H1 (cell line): ENCODE results near the gene SLC7A14. TPM values are rescaled to one million over a fixed set of nuclear protein-coding genes. Genes with fewer than 3 reads are reported as not detected.

Experiments used
- CTCF ChIA-PET: fragments of 300-600 bp; sonication (Branson Sonifier 250); formaldehyde crosslinking; loops from one replicate; lab custom pipeline; 2021; ENCODE audit not compliant: partially characterized antibody; lab: Charles Lee
- POLR2A ChIA-PET: fragments of 300-600 bp; sonication (Branson Sonifier 250); formaldehyde crosslinking; loops from one replicate; lab custom pipeline; 2021; ENCODE audit warnings: inconsistent platforms; ENCODE audit not compliant: partially characterized antibody; lab: Charles Lee
- DNase-seq, 2 experiments: peaks; one replicate each; pipeline versions ENCODE4 v3.0.0 to v3.0.0-alpha.2; 2010 to 2022; ENCODE audit warnings: low spot score in 2 of 2, low read depth in 1 of 2, mixed read lengths in 1 of 2
- FAIRE-seq: peaks from 2 replicates; lab custom pipeline; 2011; peaks lifted over from hg19 to GRCh38; lab: Jason Lieb, UNC
- H2AFZ ChIP-seq: 2 replicates; pipeline ENCODE4 v1.8.1; 2012; ENCODE audit warnings: low read length, inconsistent platforms
- H2AK5ac ChIP-seq: 2 replicates; pipeline ENCODE4 v1.6.1; 2013; ENCODE audit warnings: low read depth, low read length
- H2BK120ac ChIP-seq: replicated peaks from 2 replicates; pipeline ENCODE3; 2013; ENCODE audit warnings: low read depth, low read length, inconsistent platforms
- H2BK12ac ChIP-seq: 2 replicates; pipeline ENCODE4 v1.6.1; 2013; ENCODE audit warnings: low read depth, low read length
- H2BK15ac ChIP-seq: 2 replicates; pipeline ENCODE4 v1.6.1; 2013; ENCODE audit warnings: low read length
- H2BK20ac ChIP-seq: 2 replicates; pipeline ENCODE4 v1.6.1; 2013; ENCODE audit warnings: low read length
- H2BK5ac ChIP-seq: 2 replicates; pipeline ENCODE4 v1.6.1; 2013; ENCODE audit warnings: low read depth, low read length
- H3K14ac ChIP-seq: 2 replicates; pipeline ENCODE4 v1.6.1; 2013; ENCODE audit warnings: inconsistent platforms; ENCODE audit not compliant: insufficient read length
- H3K18ac ChIP-seq: 2 replicates; pipeline ENCODE4 v1.6.1; 2013; ENCODE audit warnings: low read length; ENCODE audit errors: extremely low read depth
- H3K23ac ChIP-seq: 2 replicates; pipeline ENCODE4 v1.6.1; 2013; ENCODE audit warnings: inconsistent platforms; ENCODE audit not compliant: insufficient read length
- H3K23me2 ChIP-seq: 2 replicates; pipeline ENCODE4 v1.6.1; 2013; ENCODE audit warnings: low read depth, low read length
- H3K27ac ChIP-seq: 2 replicates; pipeline ENCODE4 v1.6.1; 2011; ENCODE audit warnings: low read depth, low read length, inconsistent platforms
- H3K27me3 ChIP-seq, 4 experiments: replicated peaks in 1 of 4; 1 replicate in 1 of 4; 2 replicates in 3 of 4; pipeline versions ENCODE4 v1.6.1 to v1.8.1; 2011 to 2013; ENCODE audit warnings: low read length in 3 of 4, mild to moderate bottlenecking in 3 of 4, inconsistent platforms in 2 of 4, mixed read lengths in 2 of 4, moderate library complexity in 1 of 4; ENCODE audit not compliant: control insufficient read depth in 3 of 4, insufficient read depth in 3 of 4; ENCODE audit errors: extremely low read depth in 1 of 4
- H3K36me3 ChIP-seq, 4 experiments: 2 replicates each; pipeline versions ENCODE4 v1.6.1 to v1.8.1; 2011 to 2013; ENCODE audit warnings: mild to moderate bottlenecking in 4 of 4, low read length in 3 of 4, moderate library complexity in 2 of 4, control low read depth in 1 of 4, inconsistent platforms in 1 of 4; ENCODE audit not compliant: insufficient read depth in 4 of 4, control insufficient read depth in 2 of 4
- H3K4ac ChIP-seq: replicated peaks from 2 replicates; pipeline ENCODE3; 2013; ENCODE audit warnings: low read length, low read depth, mixed read lengths, inconsistent platforms; ENCODE audit not compliant: insufficient read length
- H3K4me1 ChIP-seq, 4 experiments: replicated peaks in 1 of 4; 1 replicate in 1 of 4; 2 replicates in 3 of 4; pipeline versions ENCODE4 v1.6.1 to v1.8.1; 2011 to 2013; ENCODE audit warnings: low read length in 3 of 4, inconsistent platforms in 2 of 4, mixed read lengths in 1 of 4; ENCODE audit not compliant: insufficient read depth in 4 of 4, control insufficient read depth in 3 of 4
- H3K4me2 ChIP-seq, 2 experiments: 2 replicates each; pipeline versions ENCODE4 v1.6.1 to v1.8.1; 2011 to 2013; ENCODE audit warnings: low read depth in 2 of 2, low read length in 2 of 2, control low read depth in 1 of 2, inconsistent platforms in 1 of 2, mild to moderate bottlenecking in 1 of 2; ENCODE audit not compliant: insufficient read depth in 1 of 2
- H3K4me3 ChIP-seq, 4 experiments: fragments of 200-600, 300-600 bp in 1 of 4; sonication (generic), shearing (Covaris generic), sonication (Bioruptor Twin) in 1 of 4; 2 replicates each; pipeline versions ENCODE4 v1.5.1 to v1.8.1; 2011 to 2016; ENCODE audit warnings: low read length in 4 of 4, low read depth in 3 of 4, control low read depth in 2 of 4, inconsistent platforms in 2 of 4, mild to moderate bottlenecking in 2 of 4, mixed read lengths in 1 of 4, moderate library complexity in 1 of 4; ENCODE audit not compliant: insufficient read depth in 2 of 4; ENCODE audit errors: extremely low read depth in 1 of 4
- H3K56ac ChIP-seq: replicated peaks from 2 replicates; pipeline ENCODE3; 2013; ENCODE audit warnings: low read depth, mild to moderate bottlenecking, mixed read lengths, low read length, inconsistent platforms; ENCODE audit not compliant: insufficient read length
- H3K79me1 ChIP-seq: 2 replicates; pipeline ENCODE4 v1.6.1; 2013; ENCODE audit warnings: low read depth, low read length, control low read depth
- H3K79me2 ChIP-seq, 2 experiments: 2 replicates each; pipeline versions ENCODE4 v1.6.1 to v1.8.1; 2012 to 2013; ENCODE audit warnings: low read length in 2 of 2, mild to moderate bottlenecking in 2 of 2, inconsistent platforms in 1 of 2; ENCODE audit not compliant: insufficient read depth in 2 of 2, control insufficient read depth in 1 of 2
- H3K9ac ChIP-seq, 4 experiments: replicated peaks in 1 of 4; 1 replicate in 1 of 4; 2 replicates in 3 of 4; pipeline versions ENCODE4 v1.6.1 to v1.8.1; 2011 to 2013; ENCODE audit warnings: low read depth in 3 of 4, low read length in 3 of 4, control low read depth in 2 of 4, mild to moderate bottlenecking in 2 of 4, moderate library complexity in 2 of 4, inconsistent platforms in 1 of 4; ENCODE audit errors: extremely low read depth in 1 of 4
- H3K9me3 ChIP-seq, 2 experiments: 2 replicates each; pipeline versions ENCODE4 v1.6.1 to v1.8.1; 2012 to 2013; ENCODE audit warnings: mild to moderate bottlenecking in 2 of 2, moderate library complexity in 2 of 2, control low read depth in 1 of 2, inconsistent platforms in 1 of 2, low read depth in 1 of 2, low read length in 1 of 2, mixed read lengths in 1 of 2; ENCODE audit not compliant: insufficient read depth in 2 of 2
- H4K20me1 ChIP-seq, 2 experiments: replicated peaks in 1 of 2; 2 replicates each; pipeline versions ENCODE3 to v1.8.1; 2011 to 2013; ENCODE audit warnings: inconsistent platforms in 2 of 2, low read length in 2 of 2, mild to moderate bottlenecking in 1 of 2; ENCODE audit not compliant: insufficient read depth in 2 of 2, control insufficient read depth in 1 of 2
- H4K5ac ChIP-seq: 2 replicates; pipeline ENCODE4 v1.6.1; 2013; ENCODE audit warnings: low read length, low read depth, mixed read lengths, inconsistent platforms; ENCODE audit not compliant: insufficient read length
- H4K8ac ChIP-seq: 2 replicates; pipeline ENCODE4 v1.8.0; 2013; ENCODE audit warnings: mild to moderate bottlenecking, moderate library complexity, low read length, inconsistent platforms; ENCODE audit not compliant: insufficient read depth; ENCODE audit errors: extremely low read depth
- H4K91ac ChIP-seq: replicated peaks from 2 replicates; pipeline ENCODE3; 2013; ENCODE audit warnings: low read length, mixed read lengths, inconsistent platforms; ENCODE audit not compliant: insufficient read length
- GABPA ChIP-seq: IDR thresholded peaks from 2 replicates; pipeline ENCODE4 v1.6.1; 2011; ENCODE audit warnings: mild to moderate bottlenecking, low read length, moderate library complexity, borderline replicate concordance; ENCODE audit not compliant: insufficient read depth
- JUND ChIP-seq: IDR thresholded peaks from 2 replicates; pipeline ENCODE4 v1.6.1; 2011; ENCODE audit warnings: mild to moderate bottlenecking, improper control_type of control experiment, low read length
- KDM1A ChIP-seq: fragments of 200-600, 300-600 bp; sonication (generic); IDR thresholded peaks from 2 replicates; pipeline ENCODE4 v1.7.1; 2016; ENCODE audit warnings: mild to moderate bottlenecking, low read length, borderline replicate concordance
- KDM4A ChIP-seq: IDR thresholded peaks from one replicate; pipeline ENCODE4 v1.7.1; 2012; ENCODE audit warnings: low read depth, mild to moderate bottlenecking, moderate library complexity, low read length, inconsistent platforms; ENCODE audit not compliant: severe bottlenecking
- PHF8 ChIP-seq: fragments of 200-600 bp; sonication (generic); conservative IDR thresholded peaks from 2 replicates; pipeline ENCODE4 v1.7.1; 2012; ENCODE audit warnings: low read depth, mild to moderate bottlenecking, inconsistent platforms, low read length, moderate library complexity
- RFX5 ChIP-seq: IDR thresholded peaks from 2 replicates; pipeline ENCODE4 v1.6.1; 2011; ENCODE audit warnings: low read depth, low read length, improper control_type of control experiment, borderline replicate concordance
- SIX5 ChIP-seq: IDR thresholded peaks from 2 replicates; pipeline ENCODE4 v1.6.1; 2011; ENCODE audit warnings: mild to moderate bottlenecking, low read depth, low read length
- TEAD4 ChIP-seq: IDR thresholded peaks from 2 replicates; pipeline ENCODE4 v1.6.1; 2012; ENCODE audit warnings: low read depth, low read length, inconsistent platforms, mixed read lengths
- YY1 ChIP-seq: IDR thresholded peaks from 2 replicates; pipeline ENCODE4 v1.6.1; 2011; ENCODE audit warnings: low read depth, mild to moderate bottlenecking, low read length
- ZNF274 ChIP-seq: IDR thresholded peaks from 2 replicates; pipeline ENCODE4 v1.7.0; 2012; ENCODE audit warnings: low read length, borderline replicate concordance; ENCODE audit errors: extremely low read depth
- WGBS, 2 experiments: shearing (Covaris generic) in 1 of 2; methylation state at CpG; one replicate each; pipeline versions ENCODE4 v1.1.6 to v1.1.7; 2013 to 2015; ENCODE audit warnings: low lambda C conversion rate in 2 of 2, mixed read lengths in 2 of 2, inconsistent platforms in 1 of 2, low coverage in 1 of 2, missing lambda C conversion rate in 1 of 2; ENCODE audit not compliant: insufficient replicate concordance in 2 of 2, insufficient coverage in 1 of 2, insufficient read length in 1 of 2; ENCODE audit errors: extremely low coverage in 1 of 2, missing lambda C conversion rate in 1 of 2; 5-methylcytosine and 5-hydroxymethylcytosine counted together
- polyA plus RNA-seq, 7 experiments: library from polyadenylated mRNA; depleted of rRNA in 3 of 7; stranded (reverse) in 5 of 7; unstranded in 2 of 7; fragments of >200 nt in 5 of 7; fragments of 200-250 nt in 2 of 7; gene quantifications; 1 replicate in 5 of 7; 2 replicates in 1 of 7; 4 replicates in 1 of 7; pipeline versions ENCODE4 v1.2.1 to v1.2.3, GENCODE V29; 2011 to 2013; ENCODE audit warnings: missing spikeins in 2 of 7, mixed read lengths in 2 of 7
- total RNA-seq: library from RNA; stranded (reverse); fragmentation: NEBNext Ultra II Directional; extraction: Animal tissue kit (Norgen Biotek cat#: 25700); gene quantifications from 2 replicates; pipeline ENCODE4 v1.2.1, GENCODE V29; 2021

The SLC7A14 gene
- total and polyA plus RNA-seq, 2 of the 8 experiments (the other 6 are each of a cell fraction or from before 2014, with no cell fraction given) = 0.21 to 0.95 TPM

- Histone ChIP-seq H2BK12ac (no peak overlapping the region), H3K18ac (no peak overlapping the region), H3K27ac (no peak overlapping the region), H2AK5ac (no peak overlapping the region), H3K23ac (no peak overlapping the region), H3K56ac (no peak overlapping the region), H3K23me2 (no peaks in the 10 kb centered on the region), H4K20me1 (no peaks in the 10 kb centered on the region), H2AFZ (no peak overlapping the region), H3K27me3 (no peaks in the 10 kb centered on the region), H3K79me1 (no peaks in the 10 kb centered on the region), H3K36me3 (no peaks in the 10 kb centered on the region), H2BK15ac (no peak overlapping the region), H3K9ac (no peak overlapping the region), H2BK20ac (no peak overlapping the region), H4K5ac (no peak overlapping the region), H3K4me2 (no peak overlapping the region), H3K9me3 (no peaks in the 10 kb centered on the region), H3K4me1 (peaks cover 0 to 3% (median 0%) of the 10 kb centered on the region in 4 experiments; a peak in 1 of 7 replicates), H2BK120ac (no peak overlapping the region), H4K91ac (no peak overlapping the region), H3K4me3 (no peak overlapping the region), H3K14ac (no peak overlapping the region), H4K8ac (no peak overlapping the region), H3K4ac (no peak overlapping the region), H3K79me2 (no peaks in the 10 kb centered on the region), H2BK5ac (no peak overlapping the region)
- DNase-seq = no peak
- CTCF ChIA-PET = interaction anchor here (0.7 to 10.9 kb wide), 9 partner anchors 9 to 317 kb away, joined by 3 to 156 read pairs (median 5); partner anchors contain the start of gene CLDN11
- POLR2A ChIA-PET = no interaction called here
- FAIRE-seq = no peak
- 90% methylated on average over 4 of the region's 4 CpGs; no CpG with 5 or more reads in 1 of the 2 experiments for WGBS, 2 experiments
- no peak for TF ChIP-seq KDM1A
- TF ChIP-seq SIX5 = no peak
- TF ChIP-seq YY1 = no peak
- no peak for TF ChIP-seq TEAD4
- TF ChIP-seq JUND = no peak
- TF ChIP-seq KDM4A = no peak
- no peak for TF ChIP-seq RFX5
- TF ChIP-seq ZNF274 = no peak
- no peak for TF ChIP-seq PHF8
- no peak for TF ChIP-seq GABPA
Measured at GRCh38 chr3:170494766-170495165, 91.1 kb downstream of the SLC7A14 start.
